Stomach (tissue), 9 donors: ENCODE data around the gene KRTAP6-2. TPM values are rescaled to one million over a fixed set of nuclear protein-coding genes. Genes with fewer than 3 reads are reported as not detected.

Experiments used
- DNase-seq, 2 donors: peaks; one replicate each; pipeline versions ENCODE4 v3.0.0 to v3.0.0-alpha.2; 2013 to 2019
- H3K27ac ChIP-seq, 5 donors: fragments of 200-600 bp in 4 of 5; sonication (generic) in 4 of 5; one replicate each; pipeline ENCODE4 v1.5.1; 2013 to 2019; ENCODE audit warnings: mild to moderate bottlenecking in 1 of 5, moderate library complexity in 1 of 5
- H3K27me3 ChIP-seq, 3 donors: fragments of 200-600 bp; sonication (generic); one replicate each; pipeline ENCODE4 v1.5.1; 2017 to 2019; ENCODE audit warnings: mixed run types in 1 of 3
- H3K36me3 ChIP-seq, 4 donors: fragments of 200-600 bp; sonication (generic); 1 replicate in 3 of 4; 2 replicates in 1 of 4; pipeline ENCODE4 v1.5.1; 2016 to 2019
- H3K4me1 ChIP-seq, 4 donors: fragments of 200-600 bp; sonication (generic); one replicate each; pipeline ENCODE4 v1.5.1; 2016 to 2019
- H3K4me3 ChIP-seq, 4 donors: fragments of 200-600 bp; sonication (generic) in 3 of 4; one replicate each; pipeline ENCODE4 v1.5.1; 2016 to 2019; ENCODE audit warnings: mild to moderate bottlenecking in 1 of 4
- H3K9me3 ChIP-seq, 4 donors: fragments of 200-600 bp; sonication (generic); one replicate each; pipeline ENCODE4 v1.5.1; 2016 to 2019
- EP300 ChIP-seq: sonication (generic); formaldehyde crosslinking; IDR thresholded peaks from one replicate; pipeline ENCODE4 v1.6.1; 2017; ENCODE audit warnings: antibody characterized with exemption
- POLR2A ChIP-seq, 4 donors: fragments of 450-650 bp; IDR thresholded peaks; one replicate each; pipeline ENCODE4 v1.6.1; 2016; ENCODE audit warnings: antibody characterized with exemption in 4 of 4, control low read depth in 2 of 4, mild to moderate bottlenecking in 1 of 4, moderate library complexity in 1 of 4
- POLR2AphosphoS5 ChIP-seq, 3 donors: sonication (generic); formaldehyde crosslinking; IDR thresholded peaks; one replicate each; pipeline ENCODE4 v1.6.1; 2016; ENCODE audit warnings: antibody characterized with exemption in 3 of 3
- WGBS, 5 donors: extraction: QIAGEN DNeasy Blood & Tissue Kit in 3 of 5; methylation state at CpG; one replicate each; pipeline versions ENCODE4 v1.1.5 to v1.1.7; 2013 to 2018; 5-methylcytosine and 5-hydroxymethylcytosine counted together
- intact Hi-C: fragments of 100-400 bp; cut with DNase I; formaldehyde crosslinking; loops from one replicate; pipeline ENCODE4 v1.15.1; 2023; ENCODE audit warnings: low total_unique reads
- polyA plus RNA-seq, 3 donors: library from polyadenylated mRNA; stranded (reverse); fragments of 200-250 nt; gene quantifications; one replicate each; pipeline ENCODE4 v1.2.3, GENCODE V29; 2013
- total RNA-seq, 5 donors: library from RNA; depleted of rRNA; stranded (reverse); fragments of >200 nt; gene quantifications; one replicate each; pipeline versions ENCODE4 v1.1.0 to v1.2.3, GENCODE V29; 2014 to 2016
- TF ChIP-seq, protein P1 (sequence below), 7 experiments: fragments of 450-650 bp in 4 of 7; fragments of 200-600 bp in 3 of 7; sonication (generic) in 3 of 7; IDR thresholded peaks; one replicate each; pipeline ENCODE4 v1.5.1; 2016 to 2019; ENCODE audit warnings: antibody characterized with exemption in 7 of 7, control low read depth in 2 of 7, mild to moderate bottlenecking in 1 of 7
- donor health status: healthy with polysubstance abuse.
- donor health status: Bipolar disorder and iron deficiency.
- donor health status: healthy.

Gene KRTAP6-2
- total and polyA plus RNA-seq, 8 donors: not detected

DNA sequence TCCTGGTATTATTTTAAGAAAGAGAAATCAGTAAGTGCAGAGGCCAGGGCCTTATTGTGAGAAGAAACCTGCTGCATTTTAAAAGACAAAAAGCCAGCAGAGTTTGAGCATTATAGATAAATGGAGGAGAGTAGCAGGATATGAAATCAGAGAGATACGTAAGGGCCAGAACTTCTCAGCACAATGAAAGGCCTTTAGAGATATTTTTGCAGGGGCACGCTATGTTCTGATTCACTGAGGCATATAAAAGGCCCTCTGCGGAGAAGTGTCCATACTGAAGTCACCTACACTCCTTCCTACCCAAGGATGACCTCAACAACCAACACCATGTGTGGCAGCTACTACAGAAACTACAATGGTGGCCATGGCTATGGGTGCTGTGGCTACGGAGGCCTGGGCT lies 6.6 kb downstream of the KRTAP6-2 start, which contains the start of gene KRTAP6-3:
Gene KRTAP6-3 (plus strand): TSS at position 301 of the 400 bp plus-strand sequence. CDS start 6 bp downstream, at position 307.
- Histone ChIP-seq H3K9me3 (no peaks in the 10 kb centered on the region), H3K27me3 (no peaks in the 10 kb centered on the region), H3K4me1 (no peaks in the 10 kb centered on the region), H3K36me3 (no peaks in the 10 kb centered on the region), H3K27ac (no peak within 1 kb of the TSS), H3K4me3 (no peak within 1 kb of the TSS)
- DNase-seq: no peak
- WGBS, 5 donors: 88 to 94% (median 93%) methylated on average over 4 of the region's 4 CpGs
- TF ChIP-seq POLR2AphosphoS5 (IDR thresholded peaks at IDR 0.05): no peak
- TF ChIP-seq, protein P1, sequence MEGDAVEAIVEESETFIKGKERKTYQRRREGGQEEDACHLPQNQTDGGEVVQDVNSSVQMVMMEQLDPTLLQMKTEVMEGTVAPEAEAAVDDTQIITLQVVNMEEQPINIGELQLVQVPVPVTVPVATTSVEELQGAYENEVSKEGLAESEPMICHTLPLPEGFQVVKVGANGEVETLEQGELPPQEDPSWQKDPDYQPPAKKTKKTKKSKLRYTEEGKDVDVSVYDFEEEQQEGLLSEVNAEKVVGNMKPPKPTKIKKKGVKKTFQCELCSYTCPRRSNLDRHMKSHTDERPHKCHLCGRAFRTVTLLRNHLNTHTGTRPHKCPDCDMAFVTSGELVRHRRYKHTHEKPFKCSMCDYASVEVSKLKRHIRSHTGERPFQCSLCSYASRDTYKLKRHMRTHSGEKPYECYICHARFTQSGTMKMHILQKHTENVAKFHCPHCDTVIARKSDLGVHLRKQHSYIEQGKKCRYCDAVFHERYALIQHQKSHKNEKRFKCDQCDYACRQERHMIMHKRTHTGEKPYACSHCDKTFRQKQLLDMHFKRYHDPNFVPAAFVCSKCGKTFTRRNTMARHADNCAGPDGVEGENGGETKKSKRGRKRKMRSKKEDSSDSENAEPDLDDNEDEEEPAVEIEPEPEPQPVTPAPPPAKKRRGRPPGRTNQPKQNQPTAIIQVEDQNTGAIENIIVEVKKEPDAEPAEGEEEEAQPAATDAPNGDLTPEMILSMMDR (IDR thresholded peaks at IDR 0.05): no peak
- no peak for TF ChIP-seq EP300
- no peak for TF ChIP-seq POLR2A (IDR thresholded peaks at IDR 0.05)
- intact Hi-C loops: no loop called here

DNA sequence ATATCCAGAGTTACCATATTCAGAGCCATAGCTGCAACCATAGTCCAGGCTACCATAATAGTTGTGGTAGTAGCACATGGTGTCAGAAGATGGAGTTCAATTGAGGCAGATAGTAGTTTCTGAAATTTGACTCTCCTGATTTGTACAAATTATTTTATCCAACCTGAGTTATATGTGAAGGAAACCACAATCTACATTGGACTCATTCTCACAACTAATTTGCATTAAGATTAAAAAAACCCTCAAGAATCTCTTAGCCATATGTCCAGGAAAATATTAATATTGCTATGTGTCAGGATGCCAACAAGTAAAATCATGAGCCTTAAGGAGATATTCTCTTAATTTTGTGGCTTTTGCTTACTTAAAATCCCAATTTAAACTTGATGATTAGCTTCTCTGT lies 8.4 kb downstream of the KRTAP6-2 start, which contains the start of gene KRTAP22-2:
Gene KRTAP22-2 (minus strand): TSS at position 101 of the 400 bp plus-strand sequence.
- no peak within 1 kb of the TSS for H3K27ac ChIP-seq
- intact Hi-C loops: no loop called here
- H3K4me3 ChIP-seq: no peak within 1 kb of the TSS
- DNase-seq: no peak
- H3K4me1 ChIP-seq: no peaks in the 10 kb centered on the region
- H3K36me3 ChIP-seq: no peaks in the 10 kb centered on the region
- TF ChIP-seq EP300 (no peak), POLR2AphosphoS5 (IDR thresholded peaks at IDR 0.05) (no peak), POLR2A (IDR thresholded peaks at IDR 0.05) (no peak)
- TF ChIP-seq, protein P1 (IDR thresholded peaks at IDR 0.05): no peak
- peaks cover 0 to under 1% (median 0%) of the 10 kb centered on the region in 4 donors for H3K9me3 ChIP-seq
- H3K27me3 ChIP-seq: no peaks in the 10 kb centered on the region

DNA sequence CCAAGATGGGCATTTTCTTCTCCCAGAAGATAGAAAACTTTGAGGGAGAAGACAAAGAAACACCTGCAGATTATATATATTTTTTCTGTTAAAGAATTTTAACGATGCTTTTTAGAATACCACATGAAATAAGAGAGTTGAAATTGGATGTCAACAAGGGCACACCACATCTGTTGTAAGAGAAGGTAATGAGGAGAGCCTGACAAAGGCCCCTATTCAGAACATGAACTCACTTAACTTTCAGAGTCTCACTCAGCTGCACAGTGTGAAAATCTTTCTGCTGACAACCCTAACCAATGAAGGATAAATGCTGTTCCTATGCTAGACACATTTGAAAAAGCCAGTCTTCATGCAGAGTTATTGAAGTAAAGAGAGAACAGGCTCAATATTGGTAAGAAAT lies 15.8 kb downstream of the KRTAP6-2 start:
- TF ChIP-seq POLR2A (IDR thresholded peaks at IDR 0.05) (no peak), POLR2AphosphoS5 (IDR thresholded peaks at IDR 0.05) (no peak), EP300 (no peak)
- TF ChIP-seq, protein P1 (IDR thresholded peaks at IDR 0.05): no peak
- Histone ChIP-seq H3K27ac (no peak overlapping the region), H3K27me3 (no peaks in the 10 kb centered on the region), H3K4me3 (no peak overlapping the region), H3K36me3 (no peaks in the 10 kb centered on the region), H3K9me3 (peaks cover 0 to 6% (median 0%) of the 10 kb centered on the region in 4 donors), H3K4me1 (no peaks in the 10 kb centered on the region)
- DNase-seq: no peak
- intact Hi-C loops: no loop called here
- 63 to 85% (median 78%) methylated on average over 1 of the region's 1 CpG for WGBS, 5 donors

DNA sequence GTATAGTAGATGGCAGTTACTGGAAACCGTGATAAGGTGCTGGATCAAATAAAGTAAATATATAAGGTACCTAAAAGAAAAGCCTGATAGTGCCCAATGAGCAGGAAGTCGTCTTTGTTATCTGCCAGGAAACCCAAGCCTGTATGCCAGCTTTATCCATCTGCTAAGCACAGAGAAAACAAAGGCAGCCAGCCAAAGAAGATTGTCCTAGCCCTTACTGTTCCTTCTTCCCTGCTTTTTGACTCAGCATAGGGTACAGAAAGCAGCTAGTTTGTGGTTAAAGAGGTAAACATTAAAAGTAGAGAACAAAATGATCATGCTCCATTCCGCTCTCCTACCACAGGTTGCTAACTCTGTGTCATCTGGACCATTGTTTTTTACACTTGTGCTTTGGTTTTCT lies 18.6 kb downstream of the KRTAP6-2 start:
- Histone ChIP-seq H3K4me1 (no peaks in the 10 kb centered on the region), H3K9me3 (peaks cover 0 to 3% (median 0%) of the 10 kb centered on the region in 4 donors), H3K27me3 (no peaks in the 10 kb centered on the region), H3K4me3 (no peak overlapping the region), H3K36me3 (no peaks in the 10 kb centered on the region), H3K27ac (no peak overlapping the region)
- TF ChIP-seq POLR2A (IDR thresholded peaks at IDR 0.05) (no peak), POLR2AphosphoS5 (IDR thresholded peaks at IDR 0.05) (no peak), EP300 (no peak)
- TF ChIP-seq, protein P1 (IDR thresholded peaks at IDR 0.05): no peak
- DNase-seq: no peak
- WGBS, 5 donors: 40 to 53% (median 47%) methylated on average over 3 of the region's 3 CpGs
- intact Hi-C loops: no loop called here
